ENCODE data around the gene SUGT1. TPM values are rescaled to one million over a fixed set of nuclear protein-coding genes. Genes with fewer than 3 reads are reported as not detected.
A peak's percentile ranks its signal among the peaks of the same experiment; 100 is the strongest.

Gene SUGT1
- total and polyA plus RNA-seq, 10 of the 15 experiments (the other 5 are each of a cell fraction or from before 2014, with no cell fraction given), result 46.7 to 122 (median 77.3) TPM

GRCh38 chr13:52652196-52652979 lies at the start of gene SUGT1 (continued):
- TF ChIP-seq ZBTB40 (IDR thresholded peaks at IDR 0.05; ENCODE audit: borderline replicate concordance) (peak; percentile 93), NFYB (IDR thresholded peaks at IDR 0.05; ENCODE audit: insufficient read depth, low read depth, low read length) (no peak), HCFC1 (IDR thresholded peaks at IDR 0.05; ENCODE audit: low read length) (peak; percentile 75), ESRRA (IDR thresholded peaks at IDR 0.05; ENCODE audit: low read length) (0 out of 2 replicates have a peak, but pooled peaks have one; percentile 62), ASH2L (IDR thresholded peaks at IDR 0.05; ENCODE audit: borderline replicate concordance, low read depth) (no peak), RBBP5 (conservative IDR thresholded peaks at IDR 0.05) (no peak), BHLHE40 (IDR thresholded peaks at IDR 0.05; ENCODE audit: borderline replicate concordance in 1 of 2, low read depth in 2 of 2, low read length in 1 of 2) (peak; percentile 58 to 69; a peak in 3 of 4 replicates), ZNF24 (IDR thresholded peaks at IDR 0.05) (peak; percentile 71; the same call in 1 of the 2 replicates), WRNIP1 (IDR thresholded peaks at IDR 0.05; ENCODE audit: borderline replicate concordance, low read depth, low read length) (0 out of 2 replicates have a peak, but pooled peaks have one; percentile 49), YY1 (IDR thresholded peaks at IDR 0.05; ENCODE audit: low read depth, low read length) (peak; percentile 97), IKZF2 (IDR thresholded peaks at IDR 0.05) (peak; percentile 72 to 80), PAX5 (IDR thresholded peaks at IDR 0.05; ENCODE audit: borderline replicate concordance, low read depth, low read length) (peak; percentile 12; the same call in 1 of the 2 replicates), CHD4 (IDR thresholded peaks at IDR 0.05) (no peak), SMAD1 (IDR thresholded peaks at IDR 0.05; ENCODE audit: low read depth, partially characterized antibody) (peak; percentile 30), FOS (IDR thresholded peaks at IDR 0.05; ENCODE audit: borderline replicate concordance, extremely low read depth, insufficient read length) (no peak), STAT1 (conservative IDR thresholded peaks at IDR 0.05) (no peak; the same call in 1 of the 2 replicates), KAT2A (conservative IDR thresholded peaks at IDR 0.05; ENCODE audit: control insufficient read depth, low read depth, low read length) (no peak), MEF2A (IDR thresholded peaks at IDR 0.05; ENCODE audit: insufficient read depth, low read depth, low read length) (no peak), MYB (IDR thresholded peaks at IDR 0.05; ENCODE audit: borderline replicate concordance, low read depth, low read length) (no peak)
- TF ChIP-seq, protein P1, sequence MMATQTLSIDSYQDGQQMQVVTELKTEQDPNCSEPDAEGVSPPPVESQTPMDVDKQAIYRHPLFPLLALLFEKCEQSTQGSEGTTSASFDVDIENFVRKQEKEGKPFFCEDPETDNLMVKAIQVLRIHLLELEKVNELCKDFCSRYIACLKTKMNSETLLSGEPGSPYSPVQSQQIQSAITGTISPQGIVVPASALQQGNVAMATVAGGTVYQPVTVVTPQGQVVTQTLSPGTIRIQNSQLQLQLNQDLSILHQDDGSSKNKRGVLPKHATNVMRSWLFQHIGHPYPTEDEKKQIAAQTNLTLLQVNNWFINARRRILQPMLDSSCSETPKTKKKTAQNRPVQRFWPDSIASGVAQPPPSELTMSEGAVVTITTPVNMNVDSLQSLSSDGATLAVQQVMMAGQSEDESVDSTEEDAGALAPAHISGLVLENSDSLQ (IDR thresholded peaks at IDR 0.05), result peak; percentile 6; the same call in 1 of the 2 replicates
- TF ChIP-seq, protein P2, sequence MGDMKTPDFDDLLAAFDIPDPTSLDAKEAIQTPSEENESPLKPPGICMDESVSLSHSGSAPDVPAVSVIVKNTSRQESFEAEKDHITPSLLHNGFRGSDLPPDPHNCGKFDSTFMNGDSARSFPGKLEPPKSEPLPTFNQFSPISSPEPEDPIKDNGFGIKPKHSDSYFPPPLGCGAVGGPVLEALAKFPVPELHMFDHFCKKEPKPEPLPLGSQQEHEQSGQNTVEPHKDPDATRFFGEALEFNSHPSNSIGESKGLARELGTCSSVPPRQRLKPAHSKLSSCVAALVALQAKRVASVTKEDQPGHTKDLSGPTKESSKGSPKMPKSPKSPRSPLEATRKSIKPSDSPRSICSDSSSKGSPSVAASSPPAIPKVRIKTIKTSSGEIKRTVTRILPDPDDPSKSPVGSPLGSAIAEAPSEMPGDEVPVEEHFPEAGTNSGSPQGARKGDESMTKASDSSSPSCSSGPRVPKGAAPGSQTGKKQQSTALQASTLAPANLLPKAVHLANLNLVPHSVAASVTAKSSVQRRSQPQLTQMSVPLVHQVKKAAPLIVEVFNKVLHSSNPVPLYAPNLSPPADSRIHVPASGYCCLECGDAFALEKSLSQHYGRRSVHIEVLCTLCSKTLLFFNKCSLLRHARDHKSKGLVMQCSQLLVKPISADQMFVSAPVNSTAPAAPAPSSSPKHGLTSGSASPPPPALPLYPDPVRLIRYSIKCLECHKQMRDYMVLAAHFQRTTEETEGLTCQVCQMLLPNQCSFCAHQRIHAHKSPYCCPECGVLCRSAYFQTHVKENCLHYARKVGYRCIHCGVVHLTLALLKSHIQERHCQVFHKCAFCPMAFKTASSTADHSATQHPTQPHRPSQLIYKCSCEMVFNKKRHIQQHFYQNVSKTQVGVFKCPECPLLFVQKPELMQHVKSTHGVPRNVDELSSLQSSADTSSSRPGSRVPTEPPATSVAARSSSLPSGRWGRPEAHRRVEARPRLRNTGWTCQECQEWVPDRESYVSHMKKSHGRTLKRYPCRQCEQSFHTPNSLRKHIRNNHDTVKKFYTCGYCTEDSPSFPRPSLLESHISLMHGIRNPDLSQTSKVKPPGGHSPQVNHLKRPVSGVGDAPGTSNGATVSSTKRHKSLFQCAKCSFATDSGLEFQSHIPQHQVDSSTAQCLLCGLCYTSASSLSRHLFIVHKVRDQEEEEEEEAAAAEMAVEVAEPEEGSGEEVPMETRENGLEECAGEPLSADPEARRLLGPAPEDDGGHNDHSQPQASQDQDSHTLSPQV (IDR thresholded peaks at IDR 0.05), result no peak

All from GM12878 (cell line).